HEK293 (cell line): ENCODE data around the gene PARD3B.

ENCODE experiments used
- BCL11B ChIP-seq: fragments of 450-650 bp; formaldehyde crosslinking; IDR thresholded peaks from 2 replicates; pipeline ENCODE4 v1.5.1; 2016; ENCODE audit warnings: low read depth, missing biosample characterization, missing genetic modification characterization
- MYNN ChIP-seq: fragments of 450-650 bp; formaldehyde crosslinking; IDR thresholded peaks from 2 replicates; pipeline ENCODE4 v1.5.1; 2016; ENCODE audit warnings: missing biosample characterization, missing genetic modification characterization, borderline replicate concordance
- SALL2 ChIP-seq: fragments of 450-650 bp; formaldehyde crosslinking; IDR thresholded peaks from 2 replicates; pipeline ENCODE4 v1.5.0; 2017; ENCODE audit warnings: missing biosample characterization, mild to moderate bottlenecking, missing genetic modification characterization, borderline replicate concordance
- ZBTB17 ChIP-seq: fragments of 450-650 bp; formaldehyde crosslinking; IDR thresholded peaks from 2 replicates; pipeline ENCODE4 v1.5.1; 2016; ENCODE audit warnings: missing biosample characterization, missing genetic modification characterization
- ZNF302 ChIP-seq: fragments of 450-650 bp; formaldehyde crosslinking; IDR thresholded peaks from 2 replicates; pipeline ENCODE4 v1.5.1; 2016; ENCODE audit warnings: missing biosample characterization, missing genetic modification characterization, low read depth
- ZNF366 ChIP-seq: fragments of 450-650 bp; formaldehyde crosslinking; conservative IDR thresholded peaks from 2 replicates; pipeline ENCODE4 v1.5.1; 2016; ENCODE audit warnings: missing biosample characterization, missing genetic modification characterization
- ZNF549 ChIP-seq: fragments of 450-650 bp; IDR thresholded peaks from 2 replicates; pipeline ENCODE4 v1.5.1; 2018; ENCODE audit warnings: missing biosample characterization, missing genetic modification characterization, mild to moderate bottlenecking, inconsistent platforms, moderate library complexity
- ZNF658 ChIP-seq: fragments of 450-650 bp; formaldehyde crosslinking; IDR thresholded peaks from 2 replicates; pipeline ENCODE4; 2016; ENCODE audit warnings: missing biosample characterization, missing genetic modification characterization
- ZNF660 ChIP-seq: fragments of 450-650 bp; IDR thresholded peaks from 2 replicates; pipeline ENCODE4 v1.5.1; 2018; ENCODE audit warnings: missing biosample characterization, mild to moderate bottlenecking, missing genetic modification characterization
- ZSCAN23 ChIP-seq: fragments of 450-650 bp; formaldehyde crosslinking; IDR thresholded peaks from 2 replicates; pipeline ENCODE4 v1.5.1; 2016; ENCODE audit warnings: missing biosample characterization, missing genetic modification characterization
- TF ChIP-seq, protein P1 (sequence below): fragments of 450-650 bp; formaldehyde crosslinking; IDR thresholded peaks from 2 replicates; pipeline ENCODE4 v1.5.1; 2016; ENCODE audit warnings: missing biosample characterization, missing genetic modification characterization
- TF ChIP-seq, protein P2 (sequence below): fragments of 450-650 bp; formaldehyde crosslinking; IDR thresholded peaks from 2 replicates; pipeline ENCODE4 v1.5.1; 2017; ENCODE audit warnings: missing biosample characterization, missing genetic modification characterization
- TF ChIP-seq, protein P3 (sequence below): fragments of 450-650 bp; formaldehyde crosslinking; IDR thresholded peaks from 2 replicates; pipeline ENCODE4 v1.5.1; 2016; ENCODE audit warnings: missing biosample characterization, missing genetic modification characterization
- TF ChIP-seq, protein P4 (sequence below): fragments of 450-650 bp; formaldehyde crosslinking; IDR thresholded peaks from 2 replicates; pipeline ENCODE4 v1.5.1; 2016; ENCODE audit warnings: missing biosample characterization, missing genetic modification characterization

DNA sequence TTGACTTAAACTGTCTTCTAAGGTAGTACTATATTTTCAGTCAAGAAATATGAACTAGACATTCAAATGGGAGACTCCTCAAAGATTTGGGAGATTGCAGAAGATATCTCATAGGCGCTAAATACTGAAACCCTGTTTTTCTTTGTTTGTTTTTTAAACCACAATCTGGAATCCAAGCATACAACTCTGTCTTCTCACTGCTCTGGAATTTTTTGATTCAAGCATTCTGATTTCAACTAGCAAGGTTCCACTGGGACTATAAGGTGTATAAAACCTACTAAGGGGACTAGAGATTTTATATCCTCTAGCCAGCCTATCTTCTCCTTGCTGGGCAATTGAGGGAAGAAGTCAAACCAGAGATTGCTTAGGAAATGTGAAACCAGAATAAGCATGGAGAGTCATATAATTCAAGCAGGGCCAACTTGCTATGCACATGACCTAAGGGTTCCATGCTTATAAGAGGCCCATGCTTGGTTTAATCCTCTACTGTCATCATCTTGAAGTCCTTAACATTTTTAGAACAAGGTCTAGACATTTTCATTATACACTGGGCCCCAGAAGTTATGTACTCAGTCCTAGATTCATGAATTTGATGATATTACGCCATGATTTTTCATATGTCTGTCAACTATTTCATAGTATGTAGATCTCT lies 405.5 kb downstream of the PARD3B start:
- TF ChIP-seq BCL11B (tag by site-specific recombination), result no peak
- TF ChIP-seq, protein P1, sequence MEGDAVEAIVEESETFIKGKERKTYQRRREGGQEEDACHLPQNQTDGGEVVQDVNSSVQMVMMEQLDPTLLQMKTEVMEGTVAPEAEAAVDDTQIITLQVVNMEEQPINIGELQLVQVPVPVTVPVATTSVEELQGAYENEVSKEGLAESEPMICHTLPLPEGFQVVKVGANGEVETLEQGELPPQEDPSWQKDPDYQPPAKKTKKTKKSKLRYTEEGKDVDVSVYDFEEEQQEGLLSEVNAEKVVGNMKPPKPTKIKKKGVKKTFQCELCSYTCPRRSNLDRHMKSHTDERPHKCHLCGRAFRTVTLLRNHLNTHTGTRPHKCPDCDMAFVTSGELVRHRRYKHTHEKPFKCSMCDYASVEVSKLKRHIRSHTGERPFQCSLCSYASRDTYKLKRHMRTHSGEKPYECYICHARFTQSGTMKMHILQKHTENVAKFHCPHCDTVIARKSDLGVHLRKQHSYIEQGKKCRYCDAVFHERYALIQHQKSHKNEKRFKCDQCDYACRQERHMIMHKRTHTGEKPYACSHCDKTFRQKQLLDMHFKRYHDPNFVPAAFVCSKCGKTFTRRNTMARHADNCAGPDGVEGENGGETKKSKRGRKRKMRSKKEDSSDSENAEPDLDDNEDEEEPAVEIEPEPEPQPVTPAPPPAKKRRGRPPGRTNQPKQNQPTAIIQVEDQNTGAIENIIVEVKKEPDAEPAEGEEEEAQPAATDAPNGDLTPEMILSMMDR (tag by site-specific recombination), result no peak
- no peak for TF ChIP-seq ZNF658
- TF ChIP-seq ZNF302, result no peak
- no peak for TF ChIP-seq MYNN (tag by site-specific recombination)
- no peak for TF ChIP-seq ZNF660 (tag by site-specific recombination)
- no peak for TF ChIP-seq ZNF366 (tag by site-specific recombination)
- TF ChIP-seq ZBTB17 (tag by site-specific recombination), result no peak
- TF ChIP-seq ZSCAN23 (tag by site-specific recombination), result no peak
- TF ChIP-seq, protein P2, sequence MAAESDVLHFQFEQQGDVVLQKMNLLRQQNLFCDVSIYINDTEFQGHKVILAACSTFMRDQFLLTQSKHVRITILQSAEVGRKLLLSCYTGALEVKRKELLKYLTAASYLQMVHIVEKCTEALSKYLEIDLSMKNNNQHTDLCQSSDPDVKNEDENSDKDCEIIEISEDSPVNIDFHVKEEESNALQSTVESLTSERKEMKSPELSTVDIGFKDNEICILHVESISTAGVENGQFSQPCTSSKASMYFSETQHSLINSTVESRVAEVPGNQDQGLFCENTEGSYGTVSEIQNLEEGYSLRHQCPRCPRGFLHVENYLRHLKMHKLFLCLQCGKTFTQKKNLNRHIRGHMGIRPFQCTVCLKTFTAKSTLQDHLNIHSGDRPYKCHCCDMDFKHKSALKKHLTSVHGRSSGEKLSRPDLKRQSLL (tag by site-specific recombination), result no peak
- TF ChIP-seq, protein P3, sequence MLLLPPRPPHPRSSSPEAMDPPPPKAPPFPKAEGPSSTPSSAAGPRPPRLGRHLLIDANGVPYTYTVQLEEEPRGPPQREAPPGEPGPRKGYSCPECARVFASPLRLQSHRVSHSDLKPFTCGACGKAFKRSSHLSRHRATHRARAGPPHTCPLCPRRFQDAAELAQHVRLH (tag by site-specific recombination), result no peak
- no peak for TF ChIP-seq SALL2
- TF ChIP-seq, protein P4, sequence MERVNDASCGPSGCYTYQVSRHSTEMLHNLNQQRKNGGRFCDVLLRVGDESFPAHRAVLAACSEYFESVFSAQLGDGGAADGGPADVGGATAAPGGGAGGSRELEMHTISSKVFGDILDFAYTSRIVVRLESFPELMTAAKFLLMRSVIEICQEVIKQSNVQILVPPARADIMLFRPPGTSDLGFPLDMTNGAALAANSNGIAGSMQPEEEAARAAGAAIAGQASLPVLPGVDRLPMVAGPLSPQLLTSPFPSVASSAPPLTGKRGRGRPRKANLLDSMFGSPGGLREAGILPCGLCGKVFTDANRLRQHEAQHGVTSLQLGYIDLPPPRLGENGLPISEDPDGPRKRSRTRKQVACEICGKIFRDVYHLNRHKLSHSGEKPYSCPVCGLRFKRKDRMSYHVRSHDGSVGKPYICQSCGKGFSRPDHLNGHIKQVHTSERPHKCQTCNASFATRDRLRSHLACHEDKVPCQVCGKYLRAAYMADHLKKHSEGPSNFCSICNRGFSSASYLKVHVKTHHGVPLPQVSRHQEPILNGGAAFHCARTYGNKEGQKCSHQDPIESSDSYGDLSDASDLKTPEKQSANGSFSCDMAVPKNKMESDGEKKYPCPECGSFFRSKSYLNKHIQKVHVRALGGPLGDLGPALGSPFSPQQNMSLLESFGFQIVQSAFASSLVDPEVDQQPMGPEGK (tag by site-specific recombination), result no peak
- no peak for TF ChIP-seq ZNF549 (tag by site-specific recombination)
